Calu3 (cell line): ENCODE results near the gene TIMP2. TPM values are rescaled to one million over a fixed set of nuclear protein-coding genes. Genes with fewer than 3 reads are reported as not detected.

Experiments used
- BruUV-seq: library from RNA; stranded (reverse); fragments of 400-500 nt; replicated peaks from 2 replicates; lab custom pipeline; 2021; lab: Mats Ljungman, UMichigan
- CTCF ChIA-PET: fragments of 300-600 bp; sonication (Branson Sonifier 250); formaldehyde crosslinking; loops from one replicate; lab custom pipeline; 2022; ENCODE audit warnings: antibody characterized with exemption; lab: Charles Lee
- DNase-seq: peaks from one replicate; pipeline ENCODE4 v3.0.0; 2022
- H3K27ac Mint-ChIP-seq: one replicate; pipeline ENCODE4 v1.8.0; 2022; ENCODE audit warnings: mixed read lengths; ENCODE audit not compliant: unreplicated experiment
- H3K27me3 Mint-ChIP-seq: one replicate; pipeline ENCODE4 v1.8.0; 2022; ENCODE audit warnings: mixed read lengths; ENCODE audit not compliant: unreplicated experiment
- H3K36me3 Mint-ChIP-seq: one replicate; pipeline ENCODE4 v1.8.0; 2022; ENCODE audit warnings: mild to moderate bottlenecking, moderate library complexity, mixed read lengths; ENCODE audit not compliant: insufficient read depth, unreplicated experiment
- H3K4me1 Mint-ChIP-seq: one replicate; pipeline ENCODE4 v1.8.0; 2022; ENCODE audit warnings: mild to moderate bottlenecking, low read depth, mixed read lengths; ENCODE audit not compliant: unreplicated experiment
- H3K4me3 Mint-ChIP-seq: one replicate; pipeline ENCODE4 v1.8.0; 2022; ENCODE audit warnings: mild to moderate bottlenecking, low read depth, moderate library complexity, mixed read lengths; ENCODE audit not compliant: unreplicated experiment
- H3K9me3 Mint-ChIP-seq: one replicate; pipeline ENCODE4 v1.8.0; 2022; ENCODE audit warnings: low read depth, mixed read lengths; ENCODE audit not compliant: unreplicated experiment
- intact Hi-C: fragments of 100-400 bp; cut with micrococcal nuclease; formaldehyde crosslinking; loops from one replicate; pipeline ENCODE4 v1.10.0; 2022; ENCODE audit not compliant: unreplicated experiment
- total RNA-seq: library from RNA; stranded (reverse); gene quantifications from 2 replicates; pipeline ENCODE4 v1.2.3, GENCODE V29; 2022
- TF ChIP-seq, protein P1 (sequence below): fragments of 200-600 bp; IDR thresholded peaks from one replicate; pipeline ENCODE4 v1.8.0; 2022; ENCODE audit warnings: antibody characterized with exemption; ENCODE audit not compliant: unreplicated experiment

Gene TIMP2
- total RNA-seq, 1 experiment from 2014 or later, result 246 TPM

DNA sequence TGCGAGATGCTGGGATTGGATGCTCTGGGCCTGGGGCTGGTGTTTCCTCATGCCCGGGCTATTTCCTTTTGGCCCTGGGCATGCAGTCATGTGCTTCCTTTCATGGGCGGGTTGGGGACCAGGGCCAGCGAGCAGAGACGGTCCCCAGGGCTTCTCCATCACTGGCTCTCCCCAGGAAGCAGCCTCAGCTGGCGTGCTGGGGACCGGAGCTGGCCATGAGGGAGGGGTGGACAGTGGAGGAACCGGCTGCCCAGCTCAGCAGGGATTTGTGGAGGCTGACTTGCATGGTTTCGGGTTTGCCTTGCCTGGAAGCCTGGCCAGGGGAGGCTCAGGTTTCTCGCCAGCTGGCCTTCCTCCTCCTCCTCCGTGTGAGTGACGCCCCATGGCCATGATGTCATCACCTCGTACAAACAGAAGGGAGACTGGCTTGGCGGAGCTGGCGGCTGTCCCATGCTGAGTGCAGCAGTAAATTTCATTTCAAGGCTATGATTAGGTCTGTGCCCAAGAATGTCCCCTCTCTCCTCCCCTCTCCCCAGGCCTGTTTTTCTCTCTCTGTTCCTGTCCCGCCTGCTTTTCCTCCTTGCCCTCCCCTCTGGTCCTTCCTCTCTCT is 8.9 kb upstream of the TIMP2 start:
- peak overlapping the region; percentile 5 for H3K4me3 Mint-ChIP-seq
- peak overlapping the region; percentile 94 for H3K27ac Mint-ChIP-seq
- peaks cover 15% of the 10 kb centered on the region for H3K36me3 Mint-ChIP-seq
- TF ChIP-seq, protein P1, sequence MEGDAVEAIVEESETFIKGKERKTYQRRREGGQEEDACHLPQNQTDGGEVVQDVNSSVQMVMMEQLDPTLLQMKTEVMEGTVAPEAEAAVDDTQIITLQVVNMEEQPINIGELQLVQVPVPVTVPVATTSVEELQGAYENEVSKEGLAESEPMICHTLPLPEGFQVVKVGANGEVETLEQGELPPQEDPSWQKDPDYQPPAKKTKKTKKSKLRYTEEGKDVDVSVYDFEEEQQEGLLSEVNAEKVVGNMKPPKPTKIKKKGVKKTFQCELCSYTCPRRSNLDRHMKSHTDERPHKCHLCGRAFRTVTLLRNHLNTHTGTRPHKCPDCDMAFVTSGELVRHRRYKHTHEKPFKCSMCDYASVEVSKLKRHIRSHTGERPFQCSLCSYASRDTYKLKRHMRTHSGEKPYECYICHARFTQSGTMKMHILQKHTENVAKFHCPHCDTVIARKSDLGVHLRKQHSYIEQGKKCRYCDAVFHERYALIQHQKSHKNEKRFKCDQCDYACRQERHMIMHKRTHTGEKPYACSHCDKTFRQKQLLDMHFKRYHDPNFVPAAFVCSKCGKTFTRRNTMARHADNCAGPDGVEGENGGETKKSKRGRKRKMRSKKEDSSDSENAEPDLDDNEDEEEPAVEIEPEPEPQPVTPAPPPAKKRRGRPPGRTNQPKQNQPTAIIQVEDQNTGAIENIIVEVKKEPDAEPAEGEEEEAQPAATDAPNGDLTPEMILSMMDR, result no peak
- H3K4me1 Mint-ChIP-seq, result peaks cover 35% of the 10 kb centered on the region
- CTCF ChIA-PET, result interaction anchor here (1.0 to 2.0 kb wide), 4 partner anchors 17 to 65 kb away, joined by 3 to 5 read pairs (median 4); no protein-coding TSS in a partner anchor
- H3K27me3 Mint-ChIP-seq, result no peaks in the 10 kb centered on the region
- no TSS peak for BruUV-seq
- peak; percentile 89 for DNase-seq
- H3K9me3 Mint-ChIP-seq, result no peaks in the 10 kb centered on the region
- intact Hi-C loops, result no loop called here

DNA sequence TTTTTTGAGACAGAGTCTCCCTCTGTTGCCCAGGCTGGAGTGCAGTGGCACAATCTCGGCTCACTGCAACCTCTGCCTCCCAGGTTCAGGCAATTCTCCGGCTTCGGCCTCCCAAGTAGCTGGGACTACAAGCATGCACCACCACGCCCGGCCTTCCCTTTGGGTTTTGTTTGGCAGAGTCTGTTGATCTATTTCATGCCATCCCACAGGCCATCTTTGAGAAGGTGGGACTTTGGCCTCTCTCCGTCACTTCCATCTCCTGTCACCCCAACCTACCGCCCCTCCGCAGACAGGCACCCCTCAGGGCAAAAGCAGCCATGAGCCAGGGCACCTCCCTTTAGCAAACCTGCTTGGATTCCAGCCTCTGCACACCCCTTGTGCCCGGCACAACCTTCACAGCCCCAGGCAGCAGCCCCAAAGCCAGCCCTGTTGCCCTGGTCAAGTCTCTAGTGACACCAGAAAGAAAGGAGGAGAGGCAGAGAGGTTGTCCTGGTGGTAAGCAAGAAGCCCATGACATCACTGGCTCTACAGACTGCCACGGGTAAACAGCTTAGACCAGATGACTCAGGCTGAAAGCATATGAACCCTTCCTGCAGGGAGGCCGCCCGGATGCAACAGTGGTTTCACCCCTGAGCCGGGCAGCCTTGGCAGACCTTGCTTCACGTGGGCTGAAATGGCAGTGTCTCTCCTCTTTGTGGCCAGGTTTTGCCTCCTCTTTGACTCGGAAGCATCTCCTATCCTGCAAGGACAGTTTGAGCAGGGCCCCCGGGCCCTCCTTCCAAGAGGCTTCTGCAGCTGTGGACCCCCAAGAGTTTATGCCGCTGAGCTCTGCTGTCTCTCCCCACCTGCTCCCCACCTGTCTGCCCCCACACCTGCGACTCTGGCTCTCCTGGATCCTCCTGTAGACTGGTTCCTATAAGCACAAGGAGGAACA is 8.1 kb upstream of the TIMP2 start:
- DNase-seq, result peak; percentile 84
- intact Hi-C loops, result no loop called here
- H3K27ac Mint-ChIP-seq, result peak overlapping the region; percentile 94
- CTCF ChIA-PET, result interaction anchor here (1.3 to 2.0 kb wide), 3 partner anchors 18 to 50 kb away, joined by 3 to 5 read pairs (median 4); no protein-coding TSS in a partner anchor
- H3K4me3 Mint-ChIP-seq, result peak overlapping the region; percentile 5
- H3K36me3 Mint-ChIP-seq, result peaks cover 15% of the 10 kb centered on the region
- peaks cover 35% of the 10 kb centered on the region for H3K4me1 Mint-ChIP-seq
- TSS peak; percentile 73 for BruUV-seq
- TF ChIP-seq, protein P1, result no peak
- no peaks in the 10 kb centered on the region for H3K9me3 Mint-ChIP-seq
- peaks cover 5% of the 10 kb centered on the region for H3K27me3 Mint-ChIP-seq

DNA sequence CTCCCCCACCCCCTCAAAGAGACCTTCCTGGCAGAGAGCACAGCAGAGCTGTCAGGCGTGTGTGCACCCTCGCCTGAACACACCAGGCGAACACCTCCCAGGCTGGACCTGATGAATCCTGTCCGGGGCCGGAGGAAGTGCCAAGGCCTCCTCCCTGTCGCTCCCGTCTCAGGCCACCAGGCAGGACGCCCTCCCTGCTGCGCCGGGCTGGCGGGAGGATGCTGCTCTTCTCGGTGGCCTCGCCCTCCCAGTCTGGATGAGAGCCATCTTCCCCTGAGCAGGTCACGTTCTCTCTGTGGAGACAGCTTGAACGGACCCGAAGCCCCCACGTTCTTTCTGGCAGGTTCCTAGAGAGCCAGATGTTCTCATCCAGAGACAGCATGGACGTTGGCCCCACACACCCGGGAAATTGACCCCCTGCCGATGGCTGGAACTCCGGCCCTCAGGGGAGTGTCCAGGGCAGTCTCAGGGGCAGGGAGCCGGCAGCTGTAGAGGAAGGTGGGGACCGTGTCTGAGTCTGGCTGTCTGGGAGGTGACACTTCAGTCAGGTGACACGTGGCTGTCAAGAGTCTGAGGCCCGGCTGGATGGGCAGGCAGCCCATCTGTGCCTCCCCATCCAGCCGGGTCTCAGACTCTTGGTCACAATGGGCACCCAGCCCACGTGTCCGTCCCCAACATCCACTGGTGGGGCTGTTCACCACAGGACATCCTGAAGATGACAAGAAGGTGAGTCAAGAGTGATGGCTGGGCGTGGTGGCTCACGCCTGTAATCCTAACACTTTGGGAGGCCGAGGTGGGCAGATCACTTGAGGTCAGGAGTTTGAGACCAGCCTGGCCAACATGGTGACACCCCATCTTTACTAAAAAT is 5.0 kb upstream of the TIMP2 start:
- CTCF ChIA-PET, result no interaction called here
- TF ChIP-seq, protein P1, result no peak

More for the DNA sequence above, 5.0 kb upstream of the TIMP2 start:
- peaks cover 34% of the 10 kb centered on the region for H3K4me1 Mint-ChIP-seq
- intact Hi-C loops, result no loop called here
- H3K9me3 Mint-ChIP-seq, result no peaks in the 10 kb centered on the region
- peaks cover 13% of the 10 kb centered on the region for H3K27me3 Mint-ChIP-seq
- no TSS peak for BruUV-seq
- H3K36me3 Mint-ChIP-seq, result peaks cover 15% of the 10 kb centered on the region
- no peak for DNase-seq
- H3K4me3 Mint-ChIP-seq, result no peak overlapping the region
- no peak overlapping the region for H3K27ac Mint-ChIP-seq
